ENCODE data around the gene TOM1L2. TPM values are rescaled to one million over a fixed set of nuclear protein-coding genes. Genes with fewer than 3 reads are reported as not detected.

TOM1L2 gene
- total RNA-seq, result 27.5 and 29.6 TPM in 2 replicates
- polyA plus RNA-seq, result 21.5 and 41.1 TPM in 2 replicates

DNA sequence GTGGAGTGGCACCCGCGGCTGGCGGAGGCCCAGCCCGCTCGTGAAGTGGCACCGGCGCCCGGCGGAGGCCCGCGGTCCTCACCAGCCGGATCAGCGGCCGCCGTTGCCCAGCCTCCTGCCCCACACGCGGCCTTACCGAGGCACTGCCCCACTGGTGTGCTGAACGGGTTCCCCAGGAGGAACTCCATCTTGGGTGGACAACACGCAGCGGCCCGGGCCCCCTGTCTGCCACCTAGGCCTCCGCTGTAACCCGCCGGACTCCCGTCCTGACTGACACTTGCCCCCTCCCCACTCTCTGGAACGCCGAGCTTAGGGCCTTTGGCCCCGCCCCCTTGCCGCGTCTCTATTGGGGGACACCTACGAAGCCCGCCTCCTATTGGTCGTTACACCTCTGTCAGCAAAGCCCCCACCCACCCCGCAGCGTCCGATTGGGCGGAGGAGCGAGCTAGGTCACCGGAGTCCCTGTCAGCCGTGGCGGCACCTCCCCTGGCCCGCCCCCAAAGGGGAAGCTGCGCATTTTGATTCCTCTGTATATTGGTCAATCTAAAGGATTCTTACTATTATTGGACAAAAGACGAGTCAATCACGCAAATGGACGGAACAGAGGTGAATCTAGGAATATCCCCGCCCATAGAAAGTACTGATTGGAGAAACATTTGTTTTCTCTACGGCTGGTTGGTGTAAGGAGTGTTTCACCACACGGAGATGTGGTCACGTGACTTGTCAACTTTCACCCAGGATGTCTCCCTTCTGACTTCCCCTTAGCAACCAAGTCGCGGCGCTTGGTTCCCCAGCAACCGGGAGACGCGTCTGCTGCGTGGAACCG is at the start of gene TOM1L2, which contains the start of gene DRC3:
Gene TOM1L2, minus strand, starts transcription at position 275 of the 826 bp plus-strand sequence. Its CDS starts 87 bp downstream, at position 188.
Gene DRC3, plus strand, starts transcription at position 737 of the 826 bp plus-strand sequence. CDS start 4,737 bp downstream, outside the sequence.
- peak within 1 kb of the TSS; percentile 12 for H3K27ac ChIP-seq
- peaks cover 14% of the 10 kb centered on the region for H3K4me1 ChIP-seq (ENCODE audit: insufficient read depth)
- peaks cover 43% of the 10 kb centered on the region for H3K79me2 ChIP-seq
- H2AFZ ChIP-seq, result peak within 1 kb of the TSS; percentile 21
- peak within 1 kb of the TSS; percentile 32 for H3K4me3 ChIP-seq
- 2% methylated on average over 47 of the region's 59 CpGs for WGBS (ENCODE audit: low lambda C conversion rate, missing lambda C conversion rate)
- H3K36me3 ChIP-seq (replicated peaks; ENCODE audit: insufficient read depth, low read depth), result no peaks in the 10 kb centered on the region
- no peaks in the 10 kb centered on the region for H3K9me2 ChIP-seq (replicated peaks; ENCODE audit: insufficient read depth)
- no peaks in the 10 kb centered on the region for H3K27me3 ChIP-seq
- H4K20me1 ChIP-seq (ENCODE audit: insufficient read depth, poor library complexity, severe bottlenecking), result no peaks in the 10 kb centered on the region
- peak within 1 kb of the TSS; percentile 82 for H3K4me2 ChIP-seq
- H3K9me3 ChIP-seq (ENCODE audit: low read depth), result no peaks in the 10 kb centered on the region
- peak; percentile 100 for DNase-seq (ENCODE audit: low spot score)
- TF ChIP-seq EZH2 (IDR thresholded peaks at IDR 0.05; ENCODE audit: borderline replicate concordance), result no peak
- peak; percentile 7 for TF ChIP-seq CTCF (IDR thresholded peaks at IDR 0.05; ENCODE audit: poor library complexity)

DNA sequence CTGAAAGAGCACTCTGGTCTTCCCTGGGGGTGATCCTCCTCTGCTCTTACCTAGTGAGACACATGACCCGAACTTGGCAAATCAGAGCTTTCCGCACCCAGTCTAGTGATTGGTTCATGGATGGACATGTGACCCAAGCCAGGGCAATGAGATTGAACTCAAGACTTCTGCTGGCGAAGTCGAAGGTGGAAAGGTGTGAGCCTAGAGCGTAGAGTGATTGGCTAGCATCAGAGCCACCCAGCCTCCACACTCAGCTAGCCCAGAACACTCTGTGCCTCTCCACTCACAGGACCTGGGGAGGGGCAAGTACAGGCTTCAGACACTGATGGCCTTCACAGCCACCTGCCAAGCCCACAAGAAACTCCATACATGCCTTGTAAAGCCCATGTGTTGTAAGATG is 49.2 kb upstream of the TOM1L2 start:
- no peak overlapping the region for H3K27ac ChIP-seq
- H2AFZ ChIP-seq, result no peak overlapping the region
- TF ChIP-seq EZH2 (IDR thresholded peaks at IDR 0.05; ENCODE audit: borderline replicate concordance) (no peak), EZH2phosphoT487 (IDR thresholded peaks at IDR 0.05; ENCODE audit: low read depth, severe bottlenecking, unreplicated experiment) (no peak), CTCF (IDR thresholded peaks at IDR 0.05; ENCODE audit: poor library complexity) (no peak)
- H3K9me3 ChIP-seq (ENCODE audit: low read depth), result no peaks in the 10 kb centered on the region
- no peak overlapping the region for H3K4me3 ChIP-seq
- H3K9me2 ChIP-seq (replicated peaks; ENCODE audit: insufficient read depth), result no peaks in the 10 kb centered on the region
- no peak for DNase-seq (ENCODE audit: low spot score)
- H4K20me1 ChIP-seq (ENCODE audit: insufficient read depth, poor library complexity, severe bottlenecking), result no peaks in the 10 kb centered on the region
- H3K27me3 ChIP-seq, result no peaks in the 10 kb centered on the region
- H3K4me1 ChIP-seq (ENCODE audit: insufficient read depth), result peaks cover 7% of the 10 kb centered on the region
- H3K36me3 ChIP-seq (replicated peaks; ENCODE audit: insufficient read depth, low read depth), result no peaks in the 10 kb centered on the region
- no peaks in the 10 kb centered on the region for H3K79me2 ChIP-seq
- H3K4me2 ChIP-seq, result no peak overlapping the region
- WGBS (ENCODE audit: low lambda C conversion rate, missing lambda C conversion rate), result 96% methylated on average over 5 of the region's 5 CpGs

DNA sequence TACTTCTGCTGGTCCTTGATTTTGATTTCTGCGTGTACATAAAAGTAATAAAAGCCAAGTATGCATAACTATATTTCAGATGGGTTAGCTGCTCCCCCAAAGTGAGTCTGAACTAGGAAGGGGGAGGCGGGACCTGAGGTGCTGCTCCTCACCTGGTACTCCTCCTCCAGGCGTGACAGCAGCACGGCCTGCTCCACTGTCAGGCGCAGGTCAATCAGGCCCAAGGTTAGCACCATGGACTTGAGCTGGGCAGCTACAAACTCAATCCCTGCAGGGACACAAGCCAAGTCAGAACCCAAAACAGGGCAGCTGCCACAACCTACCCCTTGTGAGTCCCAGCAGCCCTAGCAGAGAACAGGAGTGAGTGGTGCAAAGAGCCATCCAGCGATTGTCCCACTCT is 48.8 kb upstream of the TOM1L2 start:
- WGBS (ENCODE audit: low lambda C conversion rate, missing lambda C conversion rate), result 97% methylated on average over 6 of the region's 6 CpGs
- Histone ChIP-seq H4K20me1 (ENCODE audit: insufficient read depth, poor library complexity, severe bottlenecking) (no peaks in the 10 kb centered on the region), H3K27me3 (no peaks in the 10 kb centered on the region), H3K9me3 (ENCODE audit: low read depth) (no peaks in the 10 kb centered on the region), H2AFZ (no peak overlapping the region), H3K36me3 (replicated peaks; ENCODE audit: insufficient read depth, low read depth) (no peaks in the 10 kb centered on the region), H3K79me2 (no peaks in the 10 kb centered on the region), H3K4me3 (no peak overlapping the region), H3K4me1 (ENCODE audit: insufficient read depth) (peaks cover 7% of the 10 kb centered on the region), H3K9me2 (replicated peaks; ENCODE audit: insufficient read depth) (no peaks in the 10 kb centered on the region), H3K4me2 (no peak overlapping the region), H3K27ac (no peak overlapping the region)
- no peak for DNase-seq (ENCODE audit: low spot score)
- TF ChIP-seq EZH2phosphoT487 (IDR thresholded peaks at IDR 0.05; ENCODE audit: low read depth, severe bottlenecking, unreplicated experiment) (no peak), CTCF (IDR thresholded peaks at IDR 0.05; ENCODE audit: poor library complexity) (no peak), EZH2 (IDR thresholded peaks at IDR 0.05; ENCODE audit: borderline replicate concordance) (no peak)
